NCI-H2196 treated with DMSO at 0.1 percent for 48 hours (cell line): Measurements from ENCODE around the gene SLC19A2.

ENCODE experiments used
- DNase-seq: peaks from one replicate; lab custom pipeline; 2025; ENCODE audit not compliant: unreplicated experiment; lab: John Stamatoyannopoulos, UW

The SLC19A2 gene

DNA sequence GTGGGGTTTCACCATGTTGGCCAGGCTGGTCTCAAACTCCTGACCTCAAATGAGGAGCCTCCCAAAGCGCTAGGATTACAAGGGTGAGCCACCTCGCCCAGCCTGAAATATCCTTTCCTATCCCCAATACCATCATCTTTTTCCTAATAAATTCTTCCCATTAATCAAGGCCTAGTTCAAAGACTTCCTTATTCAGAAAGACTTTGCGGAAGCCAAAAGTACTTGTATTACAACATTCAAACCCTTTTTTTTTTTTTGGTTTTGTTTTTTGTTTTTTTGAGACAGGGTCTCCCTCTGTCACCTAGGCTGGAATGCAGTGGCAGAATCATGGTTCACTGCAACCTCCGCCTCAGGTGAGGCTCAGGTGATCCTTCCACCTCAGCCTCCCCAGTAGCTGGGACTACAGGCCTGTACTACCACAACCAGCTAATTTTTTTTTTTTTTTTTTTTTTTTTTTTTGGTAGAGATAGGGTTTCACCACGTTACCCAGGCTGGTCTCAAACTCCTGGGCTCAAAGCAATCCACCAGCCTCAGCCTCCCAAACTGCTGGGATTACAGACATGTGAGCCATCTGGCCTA, 7.6 kb downstream of the SLC19A2 start:
- no peak for DNase-seq

DNA sequence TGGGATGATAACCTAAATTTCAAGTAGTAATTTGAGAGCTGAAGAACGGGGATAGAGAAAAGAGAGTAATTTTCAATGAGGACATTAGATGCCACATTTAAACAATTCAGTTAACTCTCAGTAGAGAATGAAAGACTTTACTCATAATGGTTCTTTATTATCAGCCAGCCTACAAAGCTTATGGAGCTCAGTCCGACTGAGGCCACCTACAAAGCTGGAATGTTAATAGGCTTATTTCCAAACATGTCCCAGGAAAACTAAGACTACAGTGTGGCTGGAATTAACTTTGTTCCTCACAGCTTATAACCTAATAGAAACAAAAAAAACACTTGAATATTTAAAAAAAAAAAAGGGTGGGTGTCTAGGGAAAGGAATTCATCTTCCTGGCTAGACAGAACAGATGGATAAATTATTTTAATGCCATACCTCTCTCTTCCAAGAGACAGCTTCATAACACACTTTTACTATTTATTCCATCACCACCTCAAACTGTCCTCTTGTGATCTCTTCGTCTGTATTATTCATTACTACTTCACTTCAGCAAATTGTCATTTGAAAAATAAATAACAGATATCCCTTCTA, 9.8 kb downstream of the SLC19A2 start:
- DNase-seq, result no peak

DNA sequence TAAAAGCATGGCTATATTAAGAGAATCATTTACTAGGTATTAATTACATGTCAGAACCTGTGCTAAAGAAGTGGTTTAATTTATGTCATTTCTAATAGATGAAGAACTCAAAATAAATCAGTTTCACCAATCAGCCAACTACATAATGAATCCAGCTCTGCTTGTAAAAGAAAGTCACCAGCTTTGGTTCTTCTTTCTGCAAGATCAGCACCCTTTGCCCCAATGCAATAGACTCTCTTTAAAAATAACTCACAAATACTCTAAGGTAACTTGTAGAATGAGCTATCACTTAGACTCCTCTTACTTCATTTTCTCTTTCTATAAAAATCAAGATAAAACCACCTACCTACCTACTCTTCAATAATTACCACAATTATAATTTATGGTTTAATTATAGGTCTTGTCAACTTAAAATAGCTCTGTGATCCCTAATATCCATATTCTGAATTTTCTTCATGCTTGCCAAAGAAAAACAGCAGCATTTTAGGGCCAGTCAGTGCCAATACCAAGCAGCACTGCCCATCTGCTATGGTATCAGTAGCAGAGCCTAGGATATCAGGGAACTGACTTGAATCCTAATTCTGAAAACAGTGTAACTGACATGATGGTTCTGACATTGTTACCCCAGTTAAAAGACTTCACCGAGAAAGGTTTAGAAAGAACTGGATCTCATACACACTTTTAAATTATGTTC, 11.3 kb downstream of the SLC19A2 start:
- no peak for DNase-seq

DNA sequence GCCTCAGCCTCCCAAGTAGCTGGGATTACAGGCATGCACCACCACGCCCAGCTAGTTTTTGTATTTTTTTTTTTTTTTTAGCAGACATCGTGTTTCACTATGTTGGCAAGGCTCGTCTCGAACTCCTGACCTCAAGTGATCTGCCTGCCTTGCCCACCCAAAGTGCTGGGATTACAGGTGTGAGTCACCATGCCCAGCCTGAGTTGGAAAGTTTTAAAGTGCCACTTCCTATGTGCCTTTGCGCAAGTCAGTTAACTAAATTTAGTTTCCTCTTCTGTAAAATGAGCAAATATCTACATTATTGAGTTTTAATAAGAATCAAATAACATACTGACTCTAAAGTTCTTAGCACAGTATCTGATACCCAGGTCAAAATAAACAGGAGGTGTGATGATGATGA, 12.4 kb downstream of the SLC19A2 start:
- DNase-seq, result no peak

DNA sequence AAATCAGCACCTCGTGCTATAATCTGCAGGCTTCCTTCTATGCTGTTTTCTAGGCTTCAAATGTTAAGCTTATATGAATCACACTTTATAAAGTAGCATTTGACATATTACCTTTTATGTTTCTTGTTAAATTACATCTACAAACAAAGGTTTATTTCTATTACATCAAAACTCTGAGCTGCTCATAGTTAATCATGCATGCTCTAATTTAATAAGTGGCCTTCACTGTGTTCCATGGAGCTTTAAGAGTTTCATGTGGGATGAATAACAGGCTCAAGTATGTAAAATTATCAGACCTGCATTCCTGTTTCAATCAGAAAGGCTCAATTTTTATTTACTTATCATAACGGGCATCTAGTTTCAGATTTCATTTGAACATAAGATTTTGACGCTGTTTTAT, 13.0 kb downstream of the SLC19A2 start:
- DNase-seq, result no peak

DNA sequence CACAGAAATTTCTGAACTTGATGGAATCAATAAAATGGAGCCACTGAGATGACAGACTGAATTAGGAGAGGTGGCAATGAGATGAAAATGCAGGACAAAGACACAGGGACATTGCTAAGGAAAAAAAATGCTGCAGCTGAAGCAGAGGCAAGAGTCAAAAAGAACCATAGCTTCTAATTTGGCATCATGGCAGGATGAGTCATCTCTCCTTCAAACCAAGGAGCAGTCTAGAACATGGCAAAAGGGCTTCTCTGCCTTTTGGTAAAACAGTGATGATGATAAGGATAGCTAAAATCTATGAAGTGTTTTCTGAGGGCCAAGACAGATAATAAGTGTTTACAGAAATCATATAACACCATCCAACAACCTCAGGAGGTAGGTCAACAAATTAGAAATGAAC, 16.8 kb downstream of the SLC19A2 start:
- no peak for DNase-seq

DNA sequence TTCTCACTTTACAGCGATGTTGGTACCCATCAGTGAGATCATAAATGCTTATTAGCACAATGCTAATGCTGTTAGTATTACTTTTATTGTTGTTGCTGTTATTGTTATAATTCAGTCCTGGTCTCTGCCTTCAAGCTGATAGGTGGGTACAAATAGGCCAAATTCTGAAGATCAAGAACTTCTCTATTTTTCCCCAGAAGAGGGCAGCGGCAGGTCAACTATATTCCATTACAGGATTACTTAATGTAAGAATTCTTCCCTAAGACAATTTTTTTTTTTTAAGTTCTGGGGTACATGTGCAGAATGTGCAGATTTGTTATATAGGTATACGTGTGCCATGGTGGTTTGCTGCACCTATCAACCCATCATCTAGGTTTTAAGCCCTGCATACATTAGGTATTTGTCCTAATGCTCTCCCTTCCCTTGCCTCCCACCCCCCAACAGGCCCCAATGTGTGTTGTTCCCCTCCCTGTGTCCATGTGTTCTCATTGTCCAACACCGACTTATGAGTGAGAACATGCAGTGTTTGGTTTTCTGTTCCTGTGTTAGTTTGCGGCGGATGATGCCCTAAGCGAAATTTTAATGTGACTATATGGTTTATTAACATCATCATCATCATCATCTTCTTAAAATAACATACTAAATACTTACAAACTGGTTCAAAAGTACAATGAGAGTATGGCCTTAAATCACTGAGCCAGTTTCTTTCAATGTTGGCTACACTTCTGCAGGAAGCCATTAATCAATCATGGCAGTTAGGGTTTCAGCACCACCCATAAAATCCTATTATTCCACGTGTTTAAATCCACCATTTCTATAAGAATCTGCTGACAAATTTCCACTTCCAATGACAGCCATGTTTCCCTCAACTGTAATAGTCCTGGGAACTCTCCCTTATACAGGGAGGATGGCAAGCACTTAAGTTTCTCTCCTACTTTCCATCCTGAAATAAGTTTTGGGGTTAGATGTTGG, 19.2 kb downstream of the SLC19A2 start:
- DNase-seq, result peak; percentile 8

DNA sequence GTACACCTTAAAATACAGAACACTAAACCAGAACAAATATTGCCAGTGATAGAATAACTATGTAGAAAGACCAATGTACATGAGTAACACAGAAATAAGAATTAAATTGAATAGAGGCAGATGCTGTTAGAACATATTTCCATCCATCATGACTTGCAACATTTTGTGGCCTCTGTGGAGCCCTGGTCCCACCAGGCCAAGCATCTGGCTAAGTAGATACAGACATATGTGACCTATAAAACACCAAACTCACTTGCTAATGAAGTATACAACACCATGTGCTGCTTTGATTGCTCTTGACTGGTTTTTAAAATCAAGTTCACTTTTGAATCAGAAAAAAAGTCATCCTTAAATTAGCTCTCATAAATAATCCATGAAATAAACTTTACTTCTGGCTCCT, 20.5 kb downstream of the SLC19A2 start:
- DNase-seq, result no peak

DNA sequence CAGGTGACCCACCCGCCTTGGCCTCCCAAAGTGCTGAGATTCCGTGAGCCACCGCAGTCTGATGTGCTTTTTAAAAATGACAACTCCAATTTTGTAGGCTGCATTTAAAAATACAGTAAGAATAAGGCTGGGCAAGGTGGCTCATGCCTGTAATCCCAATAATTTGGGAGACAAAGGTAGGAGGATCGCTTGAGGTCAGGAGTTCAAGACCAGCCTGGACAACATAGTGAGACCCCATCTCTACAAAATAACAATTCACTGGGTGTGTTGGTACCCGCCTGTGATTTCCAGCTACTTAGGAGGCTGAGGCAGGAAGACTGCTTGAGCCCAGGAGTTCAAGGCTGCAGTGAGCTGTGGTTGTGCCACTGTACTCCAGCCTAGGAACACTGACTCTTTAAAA, 23.4 kb downstream of the SLC19A2 start:
- no peak for DNase-seq

DNA sequence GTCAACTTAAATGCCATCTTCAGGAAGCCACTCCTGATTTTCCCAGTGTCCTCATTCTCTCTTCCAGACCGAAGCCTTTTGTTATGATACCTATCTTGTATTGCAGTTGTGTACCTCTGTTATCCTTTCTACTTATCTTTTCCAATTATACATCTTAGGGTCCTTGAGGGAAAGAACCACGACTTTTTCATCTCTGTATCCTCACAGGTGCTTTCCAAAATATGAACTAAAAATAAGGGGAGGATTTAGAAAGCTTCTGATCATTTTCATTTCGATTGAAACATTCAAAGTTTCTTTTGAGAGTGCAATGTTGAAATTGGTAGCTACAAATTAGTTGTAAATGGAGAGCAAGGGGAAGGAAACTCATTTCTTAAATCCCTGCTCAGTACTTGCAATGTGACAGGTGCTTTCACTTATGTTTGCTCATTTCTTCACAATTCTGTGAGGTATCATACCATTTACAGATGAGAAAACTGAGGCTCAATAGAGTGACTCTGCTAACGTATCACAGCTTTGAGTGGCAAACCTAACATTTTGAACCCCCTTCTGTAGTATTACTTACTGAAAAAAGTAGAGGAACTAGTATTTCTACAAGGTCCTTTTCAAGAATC, 24.2 kb downstream of the SLC19A2 start:
- DNase-seq, result no peak

DNA sequence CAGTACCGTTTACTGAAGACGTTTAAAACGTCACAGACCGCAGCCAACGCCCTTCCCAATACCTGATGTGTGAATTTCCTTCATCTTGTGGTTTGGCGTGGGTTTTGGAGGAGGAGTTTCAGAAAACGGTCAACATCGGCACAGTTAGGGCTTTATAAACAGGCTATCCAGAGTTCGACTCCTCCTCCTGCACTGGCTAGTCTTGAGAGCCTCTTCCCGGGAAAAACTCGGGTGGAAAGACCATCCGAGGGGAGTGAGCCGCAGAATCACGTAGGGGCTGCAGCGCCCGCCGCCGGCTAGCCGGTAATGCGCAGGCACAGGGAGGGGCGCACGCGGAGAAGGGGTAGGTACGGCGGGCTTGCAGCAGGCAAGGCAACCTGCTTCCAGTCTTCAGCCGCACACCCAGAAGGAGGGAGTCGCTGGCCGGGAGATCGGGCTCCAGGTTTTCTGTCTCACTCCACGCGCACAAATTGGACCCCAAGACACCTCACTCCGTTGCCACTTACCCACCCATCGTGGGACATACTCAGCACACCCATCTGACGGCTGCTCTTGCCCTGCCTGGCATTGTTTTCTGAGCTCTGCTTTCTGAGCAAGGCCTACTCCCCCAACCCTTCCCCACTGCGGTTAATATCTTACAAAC, 25.4 kb downstream of the SLC19A2 start:
- DNase-seq, result no peak

DNA sequence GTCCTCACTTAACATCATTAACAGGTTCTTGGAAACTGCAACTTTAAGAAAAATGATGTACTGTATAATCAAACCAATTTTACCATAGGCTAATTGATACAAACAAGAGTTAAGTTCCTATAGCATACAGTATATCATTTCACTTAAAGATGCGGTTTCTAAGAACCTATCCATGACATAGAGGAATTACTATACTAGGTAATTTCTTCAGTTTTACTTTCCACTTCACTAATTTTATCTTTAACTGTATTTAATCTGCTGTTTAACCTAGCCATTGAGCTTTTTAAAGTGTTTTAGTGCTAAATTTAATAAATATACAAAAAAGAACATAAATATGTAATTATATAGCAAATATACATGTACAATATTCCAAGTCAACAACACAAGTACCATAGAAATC, 28.3 kb downstream of the SLC19A2 start:
- no peak for DNase-seq

DNA sequence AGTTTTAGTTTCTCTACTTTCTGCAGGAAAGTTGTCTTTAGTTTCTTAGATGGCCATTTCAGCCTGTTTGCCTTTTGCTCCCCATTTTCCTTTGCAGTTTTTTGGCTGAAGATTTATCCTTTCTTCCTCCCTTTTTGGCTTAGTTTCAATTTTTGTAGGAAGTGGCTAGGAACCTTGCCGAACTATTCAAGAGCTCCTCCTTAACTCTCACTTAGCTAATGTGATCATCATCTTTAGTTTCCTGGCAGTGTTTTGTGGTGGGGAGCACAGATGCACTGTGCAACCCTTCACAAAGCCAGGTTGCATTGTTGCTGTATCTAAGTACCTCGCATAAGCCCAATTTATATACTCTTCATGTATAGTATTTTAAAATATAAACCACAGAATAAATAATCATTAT, 29.7 kb downstream of the SLC19A2 start:
- DNase-seq, result no peak

DNA sequence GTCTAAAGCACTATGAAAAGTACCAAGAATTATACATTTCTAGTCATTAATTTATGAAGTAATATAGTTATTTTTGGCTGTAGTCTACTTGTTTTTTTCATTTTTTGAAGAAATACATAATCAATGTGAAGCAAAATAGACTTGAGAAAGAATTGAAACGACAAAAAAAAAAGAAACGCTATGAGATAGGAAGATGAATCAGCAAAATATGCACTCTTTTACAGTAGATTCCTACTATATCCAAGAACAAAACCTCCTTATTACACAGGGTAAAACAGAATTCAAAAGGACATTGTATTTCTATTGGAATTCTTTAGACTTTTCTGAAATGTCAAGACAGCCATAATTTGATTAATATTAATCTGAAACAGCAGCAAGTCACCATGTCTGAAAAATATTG, 32.8 kb downstream of the SLC19A2 start:
- no peak for DNase-seq

DNA sequence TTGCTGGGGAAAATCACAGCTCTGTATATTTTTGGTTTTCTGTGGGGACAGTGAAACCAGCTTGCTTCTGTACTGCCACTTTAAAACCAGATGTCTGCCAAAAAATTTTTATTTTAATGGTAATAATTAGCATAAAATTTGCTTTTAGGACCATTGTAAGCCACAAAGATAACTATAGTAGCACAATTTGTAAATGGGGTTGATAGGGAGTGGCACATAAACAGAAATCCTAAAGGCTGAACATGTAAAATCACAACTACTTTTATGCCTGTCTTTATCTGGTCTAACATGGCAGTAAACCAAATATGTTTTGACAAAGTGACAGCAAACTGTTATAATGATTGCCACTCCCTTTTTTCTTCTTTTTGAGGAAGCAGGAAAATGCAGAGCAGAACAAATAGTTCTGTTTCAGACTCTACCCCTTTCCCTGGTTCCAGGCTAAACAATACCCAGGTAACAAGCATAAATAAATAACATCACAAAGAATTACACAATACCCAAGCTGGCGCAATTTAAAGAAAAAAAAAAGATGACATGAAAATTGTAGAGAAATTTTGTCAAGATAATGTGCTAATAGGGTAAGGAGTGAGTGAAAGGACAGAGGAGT, 34.4 kb downstream of the SLC19A2 start:
- DNase-seq, result no peak

DNA sequence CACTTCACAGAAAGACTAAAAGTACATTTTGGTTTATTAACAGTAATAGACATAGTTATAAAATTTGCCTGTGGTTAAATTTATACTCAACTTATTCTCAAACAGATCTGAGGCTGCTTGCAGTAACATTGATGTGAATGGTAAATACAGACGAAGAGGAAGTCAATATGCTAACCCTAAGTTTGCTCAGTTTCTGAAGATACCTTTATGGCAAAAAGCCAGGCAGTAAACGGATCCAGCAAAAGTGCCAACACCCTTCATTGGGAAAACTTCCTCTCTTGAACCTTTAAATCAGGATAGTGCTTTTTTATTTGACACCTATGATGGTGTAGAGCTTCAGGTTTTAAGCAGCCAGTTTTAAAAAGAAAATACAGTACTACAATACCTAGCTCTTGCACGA, 41.8 kb downstream of the SLC19A2 start:
- DNase-seq, result no peak

DNA sequence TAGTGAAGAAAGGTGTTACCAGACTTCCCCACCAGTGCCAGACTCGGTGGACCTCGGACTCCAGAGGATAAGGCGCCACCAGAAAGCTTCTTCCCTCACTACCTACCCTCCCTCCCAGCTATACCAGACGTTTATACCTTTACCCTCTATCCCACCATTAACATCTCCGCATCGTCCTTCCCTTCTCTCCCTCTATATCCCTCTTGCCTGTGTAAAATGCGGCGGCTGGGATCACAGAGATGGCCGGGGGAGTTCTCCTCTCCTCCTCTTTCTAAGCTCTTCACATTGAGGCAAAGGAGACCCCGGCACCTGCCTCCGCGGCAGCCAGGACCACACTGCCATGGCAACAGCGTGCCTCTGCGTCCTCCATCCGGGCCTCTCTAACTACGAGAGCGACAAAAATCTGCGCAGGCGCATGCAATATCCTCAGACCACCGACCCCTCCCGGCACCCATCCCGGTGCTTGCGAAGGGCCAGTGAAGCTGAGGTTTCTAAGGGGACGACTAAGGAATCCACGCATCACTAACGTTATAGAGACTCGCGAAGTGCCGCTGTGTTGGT, 58.6 kb downstream of the SLC19A2 start, which contains the start of gene CCDC181:
TSS of gene CCDC181 (minus strand) at position 394 of the 561 bp plus-strand sequence. CDS start 2,547 bp downstream, outside the sequence.
- no peak for DNase-seq

DNA sequence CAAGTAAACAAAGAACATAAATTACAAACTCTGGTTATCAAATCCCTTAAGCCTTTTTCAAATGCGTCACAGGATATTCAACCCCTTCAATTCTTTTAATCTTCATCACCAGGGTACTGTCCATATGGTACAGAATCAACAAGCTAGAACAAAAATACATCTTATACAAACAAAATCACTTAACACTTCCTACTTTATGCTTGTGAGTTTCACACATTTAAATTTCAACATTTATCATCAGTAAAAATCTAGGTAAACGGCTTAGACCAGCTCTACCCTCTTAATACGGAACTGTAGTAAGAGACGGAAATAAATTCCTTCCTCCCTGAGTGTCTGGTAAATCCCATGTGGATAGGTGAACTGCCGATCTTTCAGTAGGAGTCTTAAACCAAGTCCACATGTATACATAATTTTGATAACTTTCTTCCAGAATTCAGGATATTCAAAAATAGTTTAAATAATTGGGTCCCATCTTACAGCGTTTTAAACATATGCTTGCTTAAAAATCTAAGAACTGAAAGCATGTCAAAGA, 59.5 kb downstream of the SLC19A2 start:
- no peak for DNase-seq

DNA sequence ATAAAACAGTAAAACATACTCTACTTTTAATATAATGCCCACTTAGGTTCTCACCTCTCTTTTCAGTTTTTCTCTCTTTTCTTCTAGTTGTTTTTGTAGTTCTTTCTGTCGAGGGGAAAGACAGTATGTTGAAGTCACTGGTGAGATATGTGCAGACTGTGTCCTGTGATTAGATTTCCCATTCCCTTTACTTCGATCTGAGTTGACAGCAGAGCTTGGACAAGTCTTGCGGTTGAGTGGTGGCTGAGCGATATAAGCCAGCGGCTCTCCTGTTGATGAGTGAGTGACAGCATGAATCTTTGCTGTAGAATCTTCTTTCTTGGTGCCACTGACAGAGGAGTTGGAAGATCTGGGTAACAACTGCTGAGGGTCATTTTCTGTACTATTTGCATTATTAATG, 64.4 kb downstream of the SLC19A2 start:
- no peak for DNase-seq

DNA sequence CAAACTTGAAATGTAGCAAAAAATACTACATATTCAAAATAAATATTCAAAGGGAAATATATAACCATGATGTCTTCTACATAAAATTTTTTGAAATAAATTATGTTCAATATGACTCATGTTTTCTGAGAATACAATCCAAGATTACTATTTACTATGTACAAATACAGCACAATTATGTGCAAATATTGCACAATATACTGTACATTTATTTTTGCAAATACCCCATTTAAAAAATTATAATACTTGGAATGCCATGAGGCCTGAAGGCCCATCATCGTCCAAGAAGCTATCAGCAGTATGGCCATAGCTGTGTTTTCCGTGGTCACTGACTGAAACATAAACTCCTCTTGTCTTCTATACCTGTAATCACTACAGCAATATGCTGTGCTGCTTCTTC, 70.8 kb downstream of the SLC19A2 start:
- DNase-seq, result no peak
